NCI-H510A treated with DMSO at 0.1 percent for 48 hours (cell line): ENCODE measurements around the gene MACC1.

Source experiments
- DNase-seq: peaks from one replicate; lab custom pipeline; 2025; lab: John Stamatoyannopoulos, UW

The MACC1 gene

GRCh38 chr7:20229646-20230500 is 12.7 kb upstream of the MACC1 start:
- DNase-seq, result no peak

- no peak for DNase-seq
Measured at GRCh38 chr7:20229081-20229480, 11.9 kb upstream of the MACC1 start.

- no peak for DNase-seq
Measured at GRCh38 chr7:20228654-20229053, 11.5 kb upstream of the MACC1 start.

- DNase-seq, result no peak
Measured at GRCh38 chr7:20227291-20227795, 10.2 kb upstream of the MACC1 start.

GRCh38 chr7:20226860-20227259 is 9.7 kb upstream of the MACC1 start:
- peak; percentile 62 for DNase-seq

- no peak for DNase-seq
Measured at GRCh38 chr7:20225384-20225783, 8.2 kb upstream of the MACC1 start.

- no peak for DNase-seq
Measured at GRCh38 chr7:20224025-20224424, 6.8 kb upstream of the MACC1 start.

GRCh38 chr7:20223356-20223755 is 6.2 kb upstream of the MACC1 start:
- no peak for DNase-seq

GRCh38 chr7:20222219-20222828 is 5.1 kb upstream of the MACC1 start:
- DNase-seq, result no peak

- DNase-seq, result no peak
Measured at GRCh38 chr7:20220921-20221547, 3.9 kb upstream of the MACC1 start.

- peak; percentile 67 for DNase-seq
Measured at GRCh38 chr7:20220293-20220761, 3.1 kb upstream of the MACC1 start.

GRCh38 chr7:20219446-20220292 is 2.5 kb upstream of the MACC1 start:
- peak; percentile 96 for DNase-seq

- no peak for DNase-seq
Measured at GRCh38 chr7:20219062-20219445, 1.9 kb upstream of the MACC1 start.

GRCh38 chr7:20218279-20218678 is 1.1 kb upstream of the MACC1 start:
- peak; percentile 55 for DNase-seq

- peak; percentile 75 for DNase-seq
Measured at GRCh38 chr7:20216406-20217036, 663 bp downstream of the MACC1 start.

GRCh38 chr7:20214921-20215669 is 2.1 kb downstream of the MACC1 start:
- peak; percentile 87 for DNase-seq

GRCh38 chr7:20214132-20214531 is 3.1 kb downstream of the MACC1 start:
- no peak for DNase-seq

- DNase-seq, result no peak
Measured at GRCh38 chr7:20213378-20213777, 3.8 kb downstream of the MACC1 start.

GRCh38 chr7:20211376-20211775 is 5.8 kb downstream of the MACC1 start:
- DNase-seq, result no peak

GRCh38 chr7:20208651-20209307 is 8.4 kb downstream of the MACC1 start:
- no peak for DNase-seq
